PFSK-1 (cell line): ENCODE measurements around the gene LPCAT2.

Experiments used
- FOXP2 ChIP-seq: optimal IDR thresholded peaks from 2 replicates; pipeline ENCODE3; 2011; ENCODE audit warnings: borderline replicate concordance, control low read depth, inconsistent platforms; ENCODE audit not compliant: insufficient read depth; ENCODE audit errors: extremely low read length, extremely low read depth
- POLR2AphosphoS5 ChIP-seq: IDR thresholded peaks from 2 replicates; pipeline ENCODE4 v1.6.1; 2012; ENCODE audit warnings: low read depth, mild to moderate bottlenecking, control low read depth, low read length, moderate library complexity
- REST ChIP-seq, 2 experiments: IDR thresholded peaks; 2 replicates each; pipeline versions ENCODE4 v1.6.1 to v1.8.0; 2011 to 2012; ENCODE audit warnings: low read depth in 2 of 2, low read length in 2 of 2, control low read depth in 1 of 2, inconsistent platforms in 1 of 2, mild to moderate bottlenecking in 1 of 2, moderate library complexity in 1 of 2; ENCODE audit not compliant: insufficient read depth in 1 of 2
- SIN3A ChIP-seq: IDR thresholded peaks from 2 replicates; pipeline ENCODE4 v1.6.1; 2012; ENCODE audit warnings: mild to moderate bottlenecking, low read length, moderate library complexity, borderline replicate concordance; ENCODE audit not compliant: insufficient read depth
- TAF1 ChIP-seq: IDR thresholded peaks from 2 replicates; pipeline ENCODE4 v1.6.1; 2012; ENCODE audit warnings: low read length, control low read depth, borderline replicate concordance; ENCODE audit not compliant: insufficient read depth

LPCAT2 gene

GRCh38 chr16:55510185-55510805, 1.4 kb downstream of the LPCAT2 start:
- TF ChIP-seq REST (IDR thresholded peaks at IDR 0.05; ENCODE audit: insufficient read depth in 1 of 2, low read depth in 2 of 2, low read length in 2 of 2), result no peak
- TF ChIP-seq POLR2AphosphoS5, result no peak
- no peak for TF ChIP-seq TAF1
- no peak for TF ChIP-seq FOXP2
- TF ChIP-seq SIN3A, result no peak

- TF ChIP-seq REST (IDR thresholded peaks at IDR 0.05; ENCODE audit: insufficient read depth in 1 of 2, low read depth in 2 of 2, low read length in 2 of 2), result no peak
- no peak for TF ChIP-seq FOXP2
- no peak for TF ChIP-seq POLR2AphosphoS5
- no peak for TF ChIP-seq SIN3A
- TF ChIP-seq TAF1, result no peak
Observed at GRCh38 chr16:55512941-55513340, 4.1 kb downstream of the LPCAT2 start.

DNA sequence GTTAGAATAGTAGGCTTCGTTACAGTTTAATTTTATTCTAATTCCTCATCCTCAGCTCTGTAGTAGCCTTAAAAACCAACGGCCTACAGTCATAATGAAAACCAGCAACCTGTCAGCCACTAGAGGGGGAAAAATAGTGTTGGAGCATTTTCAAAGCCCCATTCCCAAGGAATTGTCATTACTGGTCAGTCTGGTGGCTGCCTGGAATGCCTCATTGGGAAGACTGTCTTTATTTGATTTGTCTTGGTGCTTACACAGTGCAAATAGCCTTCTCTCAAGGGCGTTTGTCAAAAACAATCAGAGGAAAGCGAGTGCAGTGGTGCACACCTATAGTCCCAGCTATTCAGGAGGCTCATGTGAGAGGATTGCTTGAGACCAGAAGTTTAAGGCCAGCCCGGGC, 4.7 kb downstream of the LPCAT2 start:
- no peak for TF ChIP-seq FOXP2
- TF ChIP-seq POLR2AphosphoS5, result no peak
- no peak for TF ChIP-seq TAF1
- TF ChIP-seq SIN3A, result no peak
- no peak for TF ChIP-seq REST (IDR thresholded peaks at IDR 0.05; ENCODE audit: insufficient read depth in 1 of 2, low read depth in 2 of 2, low read length in 2 of 2)

DNA sequence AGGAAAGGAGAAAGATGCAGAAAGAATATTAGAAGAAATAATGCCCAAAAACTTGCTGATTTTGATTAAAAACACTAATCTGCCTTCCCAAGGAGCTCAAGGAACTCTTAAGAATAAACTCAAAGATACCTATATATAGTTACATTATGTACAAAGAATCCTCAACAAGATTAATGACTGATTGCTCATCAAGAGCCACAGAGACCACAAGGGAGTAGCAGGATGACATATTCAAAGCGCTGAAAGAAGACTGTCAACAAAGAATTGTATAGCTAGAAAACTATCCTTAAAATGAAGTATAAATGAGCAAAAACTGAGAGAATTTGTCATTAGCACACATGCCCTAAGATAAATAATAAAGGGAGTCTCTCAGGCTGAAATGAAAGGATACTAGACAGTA, 6.2 kb downstream of the LPCAT2 start:
- TF ChIP-seq SIN3A, result no peak
- TF ChIP-seq REST (IDR thresholded peaks at IDR 0.05; ENCODE audit: insufficient read depth in 1 of 2, low read depth in 2 of 2, low read length in 2 of 2), result no peak
- no peak for TF ChIP-seq FOXP2
- no peak for TF ChIP-seq TAF1
- TF ChIP-seq POLR2AphosphoS5, result no peak

GRCh38 chr16:55521792-55522191, 12.9 kb downstream of the LPCAT2 start:
- TF ChIP-seq TAF1, result no peak
- TF ChIP-seq POLR2AphosphoS5, result no peak
- TF ChIP-seq SIN3A, result no peak
